DND-41 (cell line): ENCODE data around the gene LETM1.

Source experiments
- CTCF ChIP-seq: IDR thresholded peaks from 2 replicates; pipeline ENCODE4 v1.5.1; 2012; ENCODE audit warnings: borderline replicate concordance, low read length, moderate library complexity, mild to moderate bottlenecking; ENCODE audit not compliant: poor library complexity, severe bottlenecking; ENCODE audit errors: extremely low read depth
- EZH2 ChIP-seq: IDR thresholded peaks from 3 replicates; pipeline ENCODE4 v1.6.1; 2012; ENCODE audit warnings: borderline replicate concordance, low read depth, mild to moderate bottlenecking, moderate library complexity, low read length, inconsistent platforms; ENCODE audit not compliant: severe bottlenecking

GRCh38 chr4:1850276-1850675 lies 5.7 kb downstream of the LETM1 start:
- TF ChIP-seq CTCF (no peak), EZH2 (no peak)
